GM19328 (cell line): ENCODE measurements around the gene OOSP2.
"Not testable (repeated sequence)": the region's sequence is repeated elsewhere in the genome, so short reads cannot be mapped to it uniquely, and the experiment has no call there.

Experiments used
- ATAC-seq: cut with Tn5 transposase; IDR thresholded peaks from one replicate; pipeline ENCODE4 v1.9.1; 2021; ENCODE audit warnings: mild to moderate bottlenecking, moderate library complexity; ENCODE audit not compliant: unreplicated experiment

The OOSP2 gene, protein sequence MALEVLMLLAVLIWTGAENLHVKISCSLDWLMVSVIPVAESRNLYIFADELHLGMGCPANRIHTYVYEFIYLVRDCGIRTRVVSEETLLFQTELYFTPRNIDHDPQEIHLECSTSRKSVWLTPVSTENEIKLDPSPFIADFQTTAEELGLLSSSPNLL

DNA sequence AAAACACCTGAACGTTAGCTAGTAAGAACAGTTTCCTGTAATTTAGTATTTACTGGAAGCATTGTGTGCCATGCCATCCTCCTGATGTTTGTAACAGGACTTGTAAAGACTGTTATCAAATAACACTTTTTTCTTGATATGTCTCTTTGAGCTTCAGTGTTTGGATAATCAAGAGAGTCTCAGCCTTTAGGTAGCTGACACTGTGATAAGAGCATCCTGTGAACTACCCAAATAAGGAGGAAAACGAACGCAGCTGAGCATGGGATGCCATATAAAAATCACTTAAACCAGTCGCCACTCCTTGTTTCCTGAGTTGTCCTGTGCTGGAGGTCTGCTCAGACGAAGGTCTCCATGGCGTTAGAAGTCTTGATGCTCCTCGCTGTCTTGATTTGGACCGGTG is at the start of gene OOSP2:
TSS of gene OOSP2 (plus strand) at position 301 of the 400 bp plus-strand sequence. CDS start at position 352, 51 bp downstream.
- ATAC-seq: no peak

DNA sequence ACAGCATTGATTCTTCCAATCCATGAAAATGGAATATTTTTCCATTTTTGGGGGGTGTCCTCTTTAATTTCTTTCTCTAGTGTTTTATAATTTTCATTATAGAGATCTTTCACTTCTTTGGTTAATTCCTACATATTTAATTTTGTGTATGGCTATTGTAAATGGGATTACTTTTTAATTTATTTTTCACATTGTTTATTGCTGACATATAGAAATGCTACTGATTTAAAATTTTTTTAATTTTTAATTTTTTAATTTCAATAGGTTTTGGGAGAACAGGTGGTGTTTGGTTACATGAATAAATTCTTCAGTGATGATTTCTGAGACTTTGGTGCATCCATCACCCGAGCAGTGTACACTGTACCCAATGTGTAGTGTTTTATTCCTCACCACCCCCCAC is 49.8 kb upstream of the OOSP2 start:
- no peak for ATAC-seq

DNA sequence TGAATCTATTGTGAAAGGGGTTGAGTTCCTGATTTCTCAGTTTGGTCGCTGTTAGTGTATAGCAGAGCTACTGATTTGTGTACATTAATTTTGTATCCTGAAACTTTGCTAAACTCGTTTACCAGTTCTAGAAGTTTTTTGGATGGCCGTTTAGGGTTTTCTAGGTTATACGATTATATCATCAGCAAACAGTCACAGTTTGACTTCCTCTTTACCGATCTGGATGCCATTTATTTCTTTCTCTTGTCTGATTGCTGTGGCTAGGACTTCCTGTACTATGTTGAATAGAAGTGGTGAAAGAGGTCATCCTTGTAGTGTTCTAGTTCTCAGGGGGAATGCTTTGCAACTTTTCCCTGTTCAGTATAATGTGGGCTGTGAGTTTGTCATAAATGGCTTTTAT is 47.8 kb upstream of the OOSP2 start:
- no peak for ATAC-seq

DNA sequence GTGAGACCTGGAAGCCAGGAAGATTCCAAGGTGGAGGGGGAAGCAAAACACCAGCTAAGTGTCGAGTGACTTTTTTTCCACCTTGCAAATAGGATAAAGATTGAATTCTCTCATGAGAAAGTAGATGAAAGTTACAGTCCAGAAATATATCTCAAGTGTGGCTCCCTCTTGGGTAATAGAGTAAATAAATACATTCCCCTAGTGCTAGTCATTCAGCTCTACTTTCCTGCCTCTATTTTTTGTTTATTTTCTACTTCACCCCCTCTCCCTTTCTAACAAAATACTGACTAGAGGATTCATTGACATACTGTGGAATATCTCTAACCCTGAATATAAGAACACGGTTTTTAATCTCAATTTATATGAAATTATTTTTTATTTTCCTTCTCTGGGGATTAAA is 42.4 kb upstream of the OOSP2 start:
- no peak for ATAC-seq

DNA sequence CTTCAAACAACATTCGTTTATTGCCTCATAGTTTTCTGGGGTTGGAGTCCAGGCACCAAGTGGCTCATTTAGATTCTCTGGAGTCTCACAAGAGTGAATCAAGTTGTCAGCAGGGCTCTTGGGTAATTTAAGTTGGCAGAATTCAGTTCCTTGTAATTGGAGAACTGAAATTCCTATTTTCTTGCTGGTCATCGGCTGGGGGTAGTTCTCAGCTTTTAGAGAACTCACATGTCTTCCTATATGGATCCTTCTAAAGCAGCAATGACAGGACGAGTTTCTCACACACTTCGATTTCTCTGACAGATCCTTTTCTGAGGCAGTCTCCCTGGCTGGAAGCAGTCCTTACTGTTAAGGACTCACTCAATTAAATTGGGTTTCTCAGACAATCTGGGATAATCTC is 40.5 kb upstream of the OOSP2 start:
- ATAC-seq: no peak

DNA sequence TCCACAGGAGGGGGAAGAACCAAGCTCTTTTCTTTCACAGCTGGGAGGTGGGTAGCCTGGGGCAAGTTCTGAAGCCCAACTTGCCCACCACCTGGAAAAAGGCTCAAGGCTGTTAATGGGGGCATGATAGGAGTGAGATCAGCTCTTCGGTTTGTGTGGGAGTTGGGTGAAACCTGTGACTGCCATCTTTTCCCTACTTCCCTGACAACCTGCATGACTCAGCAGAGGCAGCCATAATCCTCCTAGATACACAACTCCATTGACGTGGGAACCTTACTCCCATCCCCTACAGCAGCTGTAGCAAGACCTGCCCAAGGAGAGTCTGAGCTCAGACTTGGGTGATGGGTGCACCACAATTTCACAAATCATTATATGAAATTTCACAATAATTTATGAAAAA is 36.5 kb upstream of the OOSP2 start:
- no peak for ATAC-seq

DNA sequence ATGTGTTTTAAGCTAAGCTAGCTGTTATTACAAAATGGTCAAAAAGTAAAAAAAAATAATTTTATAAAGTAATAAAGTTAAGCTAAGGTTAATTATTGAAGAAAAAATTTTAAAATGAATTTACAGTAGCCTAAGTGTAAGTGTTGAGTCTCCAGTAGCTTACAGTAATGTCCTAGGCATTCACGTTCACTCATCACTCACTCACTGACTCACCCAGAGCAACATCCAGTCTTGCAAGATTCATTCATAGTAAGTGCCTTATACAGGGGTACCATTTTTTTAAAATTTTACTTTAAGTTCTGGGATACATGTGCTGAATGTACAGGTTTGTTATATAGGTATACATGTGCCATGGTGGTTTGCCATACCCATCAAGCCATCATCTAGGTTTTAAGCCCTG is 34.8 kb upstream of the OOSP2 start:
- ATAC-seq: no peak

DNA sequence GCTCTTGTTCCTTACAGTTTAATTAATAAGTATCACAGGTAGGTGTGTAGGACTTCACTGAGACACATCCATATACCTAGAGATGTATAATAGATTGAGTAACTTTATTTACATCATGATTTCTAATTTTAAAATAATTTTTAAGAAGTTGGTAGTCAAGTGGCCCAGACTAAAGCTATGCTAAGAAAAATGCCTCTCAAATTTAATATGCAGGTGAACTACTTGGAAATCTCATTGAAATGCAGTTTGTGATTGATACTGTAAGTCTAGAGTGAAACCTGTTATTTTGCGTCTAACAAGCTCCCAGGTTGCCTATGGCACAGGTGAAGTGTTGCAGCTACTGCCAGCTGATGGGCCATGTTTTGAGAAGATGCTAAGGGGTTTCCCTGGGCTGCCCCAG is 23.3 kb upstream of the OOSP2 start, which contains the start of gene OOSP4B:
TSS of gene OOSP4B (plus strand) at position 301 of the 400 bp plus-strand sequence.
- no peak for ATAC-seq

DNA sequence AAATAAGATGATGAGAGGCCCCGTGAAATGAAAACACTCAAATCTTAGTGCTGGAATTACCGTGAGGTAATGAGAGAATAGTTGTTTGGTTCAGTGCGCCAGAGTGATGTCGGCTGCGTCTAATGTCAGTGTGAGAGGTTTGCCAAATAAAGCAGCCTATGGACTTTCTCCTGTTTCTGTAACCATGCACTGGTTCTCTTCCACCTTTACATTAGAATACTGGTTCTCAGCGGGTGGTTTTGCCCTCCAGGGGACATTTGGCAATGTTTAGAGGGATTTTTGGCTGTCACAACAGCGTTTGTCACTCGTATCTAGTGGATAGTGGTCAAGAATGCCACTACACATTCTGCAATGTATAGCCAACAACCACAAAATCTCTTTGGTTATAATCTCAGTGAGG is 22.2 kb upstream of the OOSP2 start:
- no peak for ATAC-seq

DNA sequence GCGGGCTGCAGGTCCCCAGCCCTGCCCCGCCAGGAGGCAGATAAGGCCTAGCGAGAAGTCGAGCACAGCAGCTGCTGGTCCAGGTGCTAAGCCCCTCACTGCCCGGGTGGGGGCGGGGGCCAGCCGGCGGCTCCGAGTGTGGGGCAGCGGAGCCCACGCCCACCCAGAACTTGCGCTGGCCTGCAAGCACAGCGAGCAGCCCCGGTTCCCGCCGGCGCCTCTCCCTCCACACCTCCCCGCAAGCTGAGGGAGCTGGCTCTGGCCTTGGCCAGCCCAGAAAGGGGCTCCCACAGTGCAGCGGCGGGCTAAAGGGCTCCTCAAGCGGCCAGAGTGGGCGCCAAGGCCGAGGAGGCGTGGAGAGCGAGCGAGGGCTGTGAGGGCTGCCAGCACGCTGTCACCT is 19.8 kb upstream of the OOSP2 start:
- not testable (repeated sequence) for ATAC-seq

DNA sequence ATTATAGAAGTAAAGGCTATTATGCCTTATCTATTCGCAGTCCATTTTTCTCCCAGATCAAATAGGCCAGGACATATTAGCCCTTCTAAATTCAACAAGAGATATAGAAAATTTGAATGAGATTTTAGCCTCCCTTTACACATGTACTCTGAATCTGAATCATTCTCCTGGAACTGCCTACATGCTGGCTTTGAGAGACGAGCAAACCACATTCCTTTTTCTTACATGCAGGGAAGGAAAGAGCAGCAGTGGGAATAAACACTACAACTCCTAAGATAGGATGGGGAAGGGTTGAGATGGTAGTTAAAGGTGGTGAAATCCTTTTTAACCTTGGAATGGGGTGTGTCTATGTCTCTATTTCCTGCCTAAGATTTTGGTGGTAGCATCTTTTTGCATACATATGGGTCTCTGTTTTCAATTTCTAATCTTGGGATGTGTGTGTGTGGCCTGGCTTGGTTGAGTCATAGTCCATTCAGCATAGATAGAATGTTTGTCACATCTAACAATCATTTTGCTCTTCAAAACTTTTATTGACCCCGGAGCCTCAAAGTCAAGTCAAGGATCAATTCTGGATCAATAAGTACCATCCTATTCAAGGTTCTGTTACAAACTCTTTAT is 11.1 kb upstream of the OOSP2 start:
- ATAC-seq: no peak

DNA sequence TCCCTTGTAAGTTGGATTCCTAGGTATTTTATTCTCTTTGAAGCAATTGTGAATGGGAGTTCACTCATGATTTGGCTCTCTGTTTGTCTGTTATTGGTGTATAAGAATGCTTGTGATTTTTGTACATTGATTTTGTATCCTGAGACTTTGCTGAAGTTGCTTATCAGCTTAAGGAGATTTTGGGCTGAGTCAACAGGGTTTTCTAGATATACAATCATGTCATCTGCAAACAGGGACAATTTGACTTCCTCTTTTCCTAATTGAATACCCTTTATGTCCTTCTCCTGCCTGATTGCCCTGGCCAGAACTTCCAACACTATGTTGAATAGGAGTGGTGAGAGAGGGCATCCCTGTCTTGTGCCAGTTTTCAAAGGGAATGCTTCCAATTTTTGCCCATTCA is 10.2 kb downstream of the OOSP2 start:
- ATAC-seq: not testable (repeated sequence)

DNA sequence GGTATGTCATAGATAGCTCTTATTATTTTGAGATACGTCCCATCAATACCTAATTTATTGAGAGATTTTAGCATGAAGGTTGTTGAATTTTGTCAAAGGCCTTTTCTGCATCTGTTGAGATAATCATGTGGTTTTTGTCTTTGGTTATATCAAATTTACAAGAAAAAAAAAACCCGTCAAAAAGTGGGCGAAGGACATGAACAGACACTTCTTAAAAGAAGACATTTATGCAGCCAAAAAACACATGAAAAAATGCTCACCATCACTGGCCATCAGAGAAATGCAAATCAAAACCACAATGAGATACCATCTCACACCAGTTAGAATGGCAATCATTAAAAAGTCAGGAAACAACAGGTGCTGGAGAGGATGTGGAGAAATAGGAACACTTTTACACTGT is 10.6 kb downstream of the OOSP2 start:
- ATAC-seq: not testable (repeated sequence)

DNA sequence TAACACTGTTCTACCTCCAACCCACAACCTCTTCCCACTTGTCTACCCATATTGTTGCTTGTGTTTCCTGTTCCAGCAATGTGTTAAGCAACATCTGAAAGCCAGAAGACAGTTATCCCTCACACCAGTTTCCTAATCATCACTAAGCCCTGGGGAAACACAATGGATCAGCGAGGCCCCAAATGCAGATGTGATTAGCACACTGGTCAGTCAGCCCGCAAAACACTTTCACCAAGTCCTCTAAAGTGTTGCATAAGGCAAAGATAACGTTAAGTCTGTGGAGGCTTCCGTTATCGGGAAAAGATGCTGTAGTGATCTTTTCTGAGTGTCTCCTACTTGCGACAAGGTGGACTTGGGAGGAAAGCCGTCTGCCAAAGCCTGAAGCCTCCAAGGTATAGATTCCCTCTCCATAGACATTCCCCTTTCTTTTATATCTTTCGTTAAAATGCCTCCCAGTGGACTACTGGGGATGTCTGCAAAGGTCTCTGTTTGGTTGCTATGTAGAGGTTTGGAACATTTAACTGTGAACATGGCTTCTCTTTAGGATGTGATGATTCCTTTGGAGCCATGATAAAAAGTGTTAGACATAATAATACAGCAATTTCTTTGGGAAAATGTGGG is 16.2 kb downstream of the OOSP2 start, which contains the start of gene MS4A3:
TSS of gene MS4A3 (plus strand) at position 317 of the 621 bp plus-strand sequence. CDS start 4,496 bp downstream, outside the sequence.
- ATAC-seq: no peak

DNA sequence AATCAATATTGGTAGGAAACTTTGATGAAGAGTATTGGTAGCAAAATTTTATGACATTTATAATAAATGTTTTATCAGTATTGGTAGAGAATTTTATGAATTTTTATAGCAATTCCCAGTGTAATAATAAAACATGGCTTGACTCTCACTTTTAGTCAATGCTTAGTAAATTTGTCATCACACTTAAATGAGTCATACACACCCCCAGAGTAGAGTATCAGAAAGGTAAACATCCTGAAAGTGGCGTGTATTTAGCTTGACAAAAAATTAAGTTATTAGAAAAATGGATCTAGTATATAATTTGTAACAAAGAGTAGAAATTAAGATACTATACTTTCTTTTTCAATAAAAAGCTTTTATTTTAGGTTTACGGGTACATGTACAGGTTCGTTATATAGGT is 18.8 kb downstream of the OOSP2 start:
- ATAC-seq: no peak

DNA sequence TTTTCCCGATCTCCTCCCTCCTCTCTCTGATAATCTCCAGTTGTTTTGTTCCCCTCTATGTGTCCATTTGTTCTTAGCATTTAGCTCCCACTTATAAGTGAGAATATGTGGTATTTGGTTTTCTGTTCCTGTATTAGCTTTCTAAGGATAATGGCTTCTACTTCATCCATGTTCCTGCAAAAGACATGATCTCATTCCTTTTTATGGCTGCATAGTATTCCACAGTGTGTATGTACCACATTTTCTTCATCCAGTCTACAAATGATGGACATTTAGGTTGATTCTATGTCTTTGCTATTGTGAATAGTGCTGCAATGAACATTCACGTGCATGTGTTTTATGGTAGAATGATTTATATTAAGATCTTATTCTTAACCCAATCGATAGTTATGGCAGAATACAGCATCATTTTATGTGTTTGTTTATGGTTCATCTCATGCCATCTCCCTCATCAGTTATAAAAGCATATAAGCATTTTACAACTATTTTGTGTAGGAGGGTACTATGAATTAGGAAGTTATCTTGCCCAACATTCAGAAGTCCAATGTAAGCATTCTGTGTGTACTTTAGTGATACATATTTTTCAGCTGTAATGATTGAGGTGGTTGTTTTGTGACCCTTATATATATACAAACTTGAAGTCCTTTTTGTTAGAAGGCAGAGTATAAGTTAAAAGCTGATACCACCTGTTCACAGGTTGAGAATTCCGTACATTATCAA is 19.5 kb downstream of the OOSP2 start:
- no peak for ATAC-seq

DNA sequence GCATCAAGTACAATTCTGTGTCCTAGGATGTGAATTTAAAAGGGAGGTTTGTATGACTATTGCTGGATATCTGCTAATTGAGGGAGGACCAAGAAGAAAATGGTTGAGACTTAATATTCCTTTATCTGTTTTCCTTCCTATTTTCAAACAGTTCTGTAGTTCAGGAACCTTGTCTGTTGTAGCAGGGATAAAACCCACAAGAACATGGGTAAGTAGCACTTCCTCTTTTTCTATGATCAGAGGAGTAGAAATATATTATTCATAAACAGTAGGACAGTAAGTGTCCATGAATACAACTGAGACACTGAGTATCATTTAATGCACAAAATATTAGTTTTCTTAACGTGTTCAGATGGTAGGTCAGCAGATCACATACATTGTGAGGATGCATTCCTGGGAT is 23.9 kb downstream of the OOSP2 start:
- ATAC-seq: no peak

DNA sequence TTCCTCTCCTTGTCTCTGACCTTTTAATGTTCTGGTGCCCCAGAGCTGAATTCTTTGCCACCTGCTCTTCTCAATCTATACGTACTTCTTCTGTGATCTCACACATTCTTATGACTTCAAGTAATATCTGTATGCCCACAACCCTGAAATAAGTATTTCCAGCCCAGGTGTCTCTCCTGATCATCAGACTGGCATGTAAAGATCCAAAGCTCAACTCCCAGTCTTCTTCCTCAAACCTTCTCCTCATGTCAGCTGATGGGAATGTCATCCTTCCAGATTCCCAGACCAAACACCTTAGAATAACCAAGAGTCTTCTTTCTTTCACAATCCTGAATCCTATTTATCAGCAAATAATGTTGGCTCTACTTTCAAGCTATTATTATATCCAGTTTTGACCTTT is 25.6 kb downstream of the OOSP2 start:
- ATAC-seq: no peak

DNA sequence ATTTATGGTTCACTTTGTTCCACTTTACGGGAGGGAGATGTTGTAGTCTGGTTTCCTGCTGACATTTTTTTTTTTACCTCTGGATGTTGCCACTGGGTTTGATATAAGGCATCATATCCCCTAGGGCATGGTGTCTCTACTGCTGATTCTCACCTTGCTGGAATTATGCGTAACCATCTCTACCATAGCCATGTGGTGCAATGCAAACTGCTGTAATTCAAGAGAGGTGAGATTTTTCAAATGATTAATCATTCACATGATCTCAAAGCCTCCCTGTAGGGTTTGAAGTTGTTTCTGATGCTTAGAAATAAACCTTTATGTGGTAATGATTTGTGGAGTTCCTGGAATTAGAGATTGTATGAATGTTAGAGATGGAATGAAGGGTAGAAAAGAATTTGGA is 29.2 kb downstream of the OOSP2 start:
- no peak for ATAC-seq

DNA sequence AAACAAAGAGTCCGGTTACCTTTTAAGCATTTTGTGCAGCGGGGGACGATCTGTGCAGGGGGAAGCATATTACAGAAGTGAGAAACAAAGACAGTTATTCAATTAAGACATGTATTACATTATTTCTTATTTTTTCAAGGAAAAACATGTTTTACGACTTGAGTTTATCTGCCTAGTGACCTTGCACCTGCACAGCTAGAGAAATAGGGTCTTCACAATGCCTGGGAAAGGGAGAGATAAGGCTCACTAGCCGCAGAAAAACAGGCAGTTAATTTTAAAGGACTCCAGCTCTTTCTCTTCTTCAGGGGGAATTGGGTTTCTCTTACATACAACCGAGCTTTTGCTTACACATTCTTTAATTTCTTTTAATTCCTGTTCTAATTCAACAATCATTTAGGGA is 31.4 kb downstream of the OOSP2 start:
- ATAC-seq: not testable (repeated sequence)

DNA sequence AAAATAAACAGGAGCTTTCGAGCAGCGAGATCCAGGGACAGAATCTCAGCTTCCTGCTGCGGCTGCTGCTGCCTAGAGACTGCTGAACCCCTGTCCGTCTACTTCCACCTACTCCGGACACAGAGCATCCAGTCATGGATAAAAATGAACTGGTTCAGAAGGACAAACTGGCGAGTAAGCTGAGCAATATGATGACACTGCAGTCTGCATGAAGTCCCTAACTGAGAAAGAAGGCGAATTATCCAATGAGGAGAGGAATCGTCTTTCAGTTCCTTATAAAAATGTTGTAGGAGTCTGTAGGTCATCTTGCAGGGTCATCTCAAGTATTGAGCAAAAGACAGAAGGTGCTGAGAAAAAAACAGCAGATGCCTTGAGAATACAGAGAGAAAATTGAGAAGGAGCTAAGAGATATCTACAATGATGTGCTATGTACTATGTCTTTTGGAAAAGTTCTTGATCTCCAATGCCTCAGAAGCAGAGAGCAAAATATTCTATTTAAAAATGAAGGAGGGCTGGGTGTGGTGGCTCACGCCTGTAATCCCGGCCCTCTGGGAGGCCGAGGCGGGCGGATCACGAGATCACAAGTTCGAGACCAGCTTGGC is 37.1 kb downstream of the OOSP2 start:
- ATAC-seq: no peak
